ENCODE measurements around the gene MAP1LC3A. TPM values are rescaled to one million over a fixed set of nuclear protein-coding genes. Genes with fewer than 3 reads are reported as not detected.

MAP1LC3A gene
- total RNA-seq, 1 experiment from 2014 or later = 25.9 TPM

DNA sequence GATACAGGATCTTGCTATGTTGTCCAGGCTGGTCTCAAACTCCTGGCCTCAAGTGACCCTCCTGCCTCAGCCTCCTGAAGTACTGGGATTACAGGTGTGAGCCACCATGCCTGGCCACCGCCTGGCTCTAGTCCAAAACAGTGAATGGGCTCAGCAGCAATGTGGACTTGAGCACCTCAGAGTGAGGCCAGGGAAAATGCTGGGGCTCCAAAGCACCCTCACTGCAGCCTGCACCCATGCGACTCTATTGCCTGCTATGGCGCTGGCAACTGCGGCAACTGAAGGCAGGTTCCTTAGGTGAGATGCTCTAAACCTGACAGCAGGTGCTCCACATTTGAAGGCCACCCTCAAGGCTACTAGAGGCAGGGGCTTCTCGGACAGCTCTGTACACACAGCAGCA, 26.5 kb downstream of the MAP1LC3A start:
- no peak overlapping the region for H2AK5ac ChIP-seq (ENCODE audit: insufficient read length, low read length)
- no peak overlapping the region for H2BK120ac ChIP-seq (ENCODE audit: low read depth, low read length, poor library complexity, severe bottlenecking)
- H4K8ac ChIP-seq (replicated peaks; ENCODE audit: insufficient read length, low read depth, low read length) = no peak overlapping the region
- no peak overlapping the region for H3K56ac ChIP-seq (ENCODE audit: insufficient read length, low read depth, low read length)
- H3K9me3 ChIP-seq (ENCODE audit: control insufficient read depth, low read depth, low read length) = no peaks in the 10 kb centered on the region
- H2BK15ac ChIP-seq (ENCODE audit: low read depth, low read length) = no peak overlapping the region
- Mint-ChIP-seq H3K27me3 (ENCODE audit: low read depth) (no peaks in the 10 kb centered on the region; the same call in 1 of the 2 replicates), H3K27ac (no peak overlapping the region), H3K4me3 (no peak overlapping the region), H3K36me3 (ENCODE audit: insufficient read depth in 1 of 3, low read depth in 3 of 3) (peaks cover 0 to 11% (median 6%) of the 10 kb centered on the region in 3 experiments; a peak in 4 of 7 replicates), H3K4me1 (no peaks in the 10 kb centered on the region), H3K9me3 (no peaks in the 10 kb centered on the region)
- no peak overlapping the region for H3K9ac ChIP-seq (ENCODE audit: extremely low read depth, insufficient read length, low read length)
- no peaks in the 10 kb centered on the region for H3K79me2 ChIP-seq (ENCODE audit: insufficient read depth, low read length)
- H3K4ac ChIP-seq (ENCODE audit: low read depth, low read length) = no peak overlapping the region
- no peak overlapping the region for H3K14ac ChIP-seq (ENCODE audit: insufficient read depth, low read length)
- no peaks in the 10 kb centered on the region for H3K27me3 ChIP-seq (ENCODE audit: insufficient read depth, low read length)
- no peak overlapping the region for H2AFZ ChIP-seq (ENCODE audit: low read length)
- no peak overlapping the region for H3K4me2 ChIP-seq (ENCODE audit: insufficient read depth, insufficient read length, low read length)
- DNase-seq = no peak
- H2BK20ac ChIP-seq (ENCODE audit: low read depth, low read length, poor library complexity, severe bottlenecking) = no peak overlapping the region
- no peak overlapping the region for H3T11ph ChIP-seq (ENCODE audit: low read length)
- no peak overlapping the region for H2BK5ac ChIP-seq (ENCODE audit: insufficient read length, low read length)
- H3K18ac ChIP-seq (ENCODE audit: insufficient read length, low read depth, low read length) = no peak overlapping the region
- WGBS (ENCODE audit: extremely low coverage, insufficient read length, low lambda C conversion rate) = no CpG with 5 or more reads among the region's 5 CpGs
- no peaks in the 10 kb centered on the region for H3K23me2 ChIP-seq (ENCODE audit: insufficient read length, low read depth, low read length, poor library complexity, severe bottlenecking)
- H4K91ac ChIP-seq (ENCODE audit: insufficient read length, low read depth, low read length) = no peak overlapping the region
- no peak overlapping the region for H3K27ac ChIP-seq (ENCODE audit: insufficient read length, low read depth, low read length)
- TF ChIP-seq CTCF (conservative IDR thresholded peaks at IDR 0.05) = no peak
- H2BK12ac ChIP-seq (ENCODE audit: insufficient read length, low read depth, low read length) = no peak overlapping the region
- no peak overlapping the region for H3K23ac ChIP-seq (ENCODE audit: insufficient read length, low read depth, low read length)
- no peaks in the 10 kb centered on the region for H3K79me1 ChIP-seq (ENCODE audit: insufficient read depth, low read depth, low read length, poor library complexity, severe bottlenecking)
- H4K5ac ChIP-seq (ENCODE audit: insufficient read length, low read depth, low read length) = no peak overlapping the region
- no peaks in the 10 kb centered on the region for H4K20me1 ChIP-seq (ENCODE audit: control insufficient read depth, insufficient read depth, insufficient read length)
- no peaks in the 10 kb centered on the region for H3K4me1 ChIP-seq (ENCODE audit: insufficient read depth, low read length)
